Osteoblast (primary cell): Measurements from ENCODE around the gene GLT1D1. TPM values are rescaled to one million over a fixed set of nuclear protein-coding genes. Genes with fewer than 3 reads are reported as not detected.
A peak's percentile ranks its signal among the peaks of the same experiment; 100 is the strongest.

ENCODE experiments used
- DNase-seq: peaks from one replicate; pipeline ENCODE4 v3.0.0; 2011; ENCODE audit warnings: low spot score, mixed read lengths; ENCODE audit not compliant: insufficient read length; ENCODE audit errors: missing footprints
- H2AFZ ChIP-seq: 2 replicates; pipeline ENCODE4 v1.6.0; 2011; ENCODE audit warnings: mild to moderate bottlenecking, low read length
- H3K27ac ChIP-seq: 2 replicates; pipeline ENCODE4 v1.5.1; 2011; ENCODE audit warnings: mild to moderate bottlenecking, low read depth, low read length, moderate library complexity
- H3K27me3 ChIP-seq: 2 replicates; pipeline ENCODE4 v1.6.0; 2012; ENCODE audit warnings: mild to moderate bottlenecking, control low read depth, inconsistent platforms, low read length, moderate library complexity; ENCODE audit not compliant: insufficient read depth
- H3K36me3 ChIP-seq: 2 replicates; pipeline ENCODE4 v1.5.1; 2011; ENCODE audit warnings: mild to moderate bottlenecking, low read length, control low read depth, moderate library complexity; ENCODE audit not compliant: insufficient read depth
- H3K4me1 ChIP-seq: 2 replicates; pipeline ENCODE4 v1.5.1; 2011; ENCODE audit warnings: mild to moderate bottlenecking, low read length, control low read depth, moderate library complexity; ENCODE audit not compliant: insufficient read depth
- H3K4me2 ChIP-seq: 2 replicates; pipeline ENCODE4 v1.6.0; 2011; ENCODE audit warnings: mild to moderate bottlenecking, low read length; ENCODE audit not compliant: insufficient read depth
- H3K4me3 ChIP-seq: fragments of 200-600 bp; sonication (generic); 3 replicates; pipeline ENCODE4 v1.5.1; 2012; ENCODE audit warnings: mild to moderate bottlenecking, low read length, inconsistent platforms; ENCODE audit not compliant: insufficient read depth
- H3K79me2 ChIP-seq: 2 replicates; pipeline ENCODE4 v1.6.0; 2012; ENCODE audit warnings: mild to moderate bottlenecking, low read length, control low read depth, inconsistent platforms; ENCODE audit not compliant: insufficient read depth
- H3K9me3 ChIP-seq: 2 replicates; pipeline ENCODE4 v1.5.1; 2011; ENCODE audit warnings: low read depth, low read length, control low read depth
- H4K20me1 ChIP-seq: 2 replicates; pipeline ENCODE4 v1.6.0; 2012; ENCODE audit warnings: mild to moderate bottlenecking, low read length, control low read depth; ENCODE audit not compliant: insufficient read depth
- total RNA-seq: library from RNA; depleted of rRNA; stranded (reverse); fragments of >200 nt; gene quantifications from 2 replicates; pipeline ENCODE4 v1.2.3, GENCODE V29; 2012
- TF ChIP-seq, protein P1 (sequence below): IDR thresholded peaks from 2 replicates; pipeline ENCODE4 v1.5.1; 2011; ENCODE audit warnings: mild to moderate bottlenecking, low read depth, low read length, moderate library complexity; ENCODE audit errors: extremely low read depth

Gene GLT1D1
- total RNA-seq, 1 donor, result not detected

DNA sequence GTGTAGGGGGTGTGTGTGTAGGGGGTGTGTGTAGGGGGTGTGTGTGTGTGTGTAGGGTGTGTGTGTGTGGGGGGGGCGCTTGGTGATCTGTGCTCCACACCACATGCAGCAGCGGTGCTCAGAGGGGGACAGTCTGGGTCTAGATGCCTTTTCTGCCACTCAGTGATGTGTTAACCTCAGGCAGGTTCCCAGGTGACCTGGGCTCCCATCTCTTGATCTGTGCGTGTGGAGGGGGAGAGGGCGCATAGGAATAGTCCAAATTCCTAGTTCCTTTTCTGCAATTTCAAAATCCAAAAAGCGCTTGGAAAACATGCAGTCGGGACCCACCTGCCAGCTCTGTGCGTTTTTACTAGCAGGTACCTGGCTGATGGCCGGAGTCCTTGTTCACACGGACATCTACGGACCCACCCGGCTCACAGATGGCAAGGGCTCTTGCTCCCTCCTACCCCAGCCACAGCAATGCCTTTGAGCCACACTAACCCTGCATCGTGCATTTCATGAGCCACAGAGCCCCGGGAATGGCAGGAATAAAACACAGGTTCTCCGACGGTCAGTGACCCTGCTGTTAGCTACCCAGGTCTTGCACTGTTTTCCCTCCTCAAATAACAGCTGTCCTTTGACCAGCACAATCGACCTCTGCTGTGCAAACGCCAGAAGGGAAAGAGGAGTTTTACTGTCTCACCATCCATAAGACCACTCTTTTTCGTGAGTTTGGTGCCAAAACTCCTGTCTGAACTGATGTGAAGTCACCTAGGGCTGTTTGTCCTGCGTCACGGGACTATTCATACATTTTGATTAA lies 120.8 kb downstream of the GLT1D1 start:
- TF ChIP-seq, protein P1, sequence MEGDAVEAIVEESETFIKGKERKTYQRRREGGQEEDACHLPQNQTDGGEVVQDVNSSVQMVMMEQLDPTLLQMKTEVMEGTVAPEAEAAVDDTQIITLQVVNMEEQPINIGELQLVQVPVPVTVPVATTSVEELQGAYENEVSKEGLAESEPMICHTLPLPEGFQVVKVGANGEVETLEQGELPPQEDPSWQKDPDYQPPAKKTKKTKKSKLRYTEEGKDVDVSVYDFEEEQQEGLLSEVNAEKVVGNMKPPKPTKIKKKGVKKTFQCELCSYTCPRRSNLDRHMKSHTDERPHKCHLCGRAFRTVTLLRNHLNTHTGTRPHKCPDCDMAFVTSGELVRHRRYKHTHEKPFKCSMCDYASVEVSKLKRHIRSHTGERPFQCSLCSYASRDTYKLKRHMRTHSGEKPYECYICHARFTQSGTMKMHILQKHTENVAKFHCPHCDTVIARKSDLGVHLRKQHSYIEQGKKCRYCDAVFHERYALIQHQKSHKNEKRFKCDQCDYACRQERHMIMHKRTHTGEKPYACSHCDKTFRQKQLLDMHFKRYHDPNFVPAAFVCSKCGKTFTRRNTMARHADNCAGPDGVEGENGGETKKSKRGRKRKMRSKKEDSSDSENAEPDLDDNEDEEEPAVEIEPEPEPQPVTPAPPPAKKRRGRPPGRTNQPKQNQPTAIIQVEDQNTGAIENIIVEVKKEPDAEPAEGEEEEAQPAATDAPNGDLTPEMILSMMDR, result no peak
- H3K4me2 ChIP-seq, result no peak overlapping the region
- no peaks in the 10 kb centered on the region for H3K4me1 ChIP-seq
- H3K4me3 ChIP-seq, result no peak overlapping the region
- H4K20me1 ChIP-seq, result no peaks in the 10 kb centered on the region
- H3K27ac ChIP-seq, result no peak overlapping the region
- no peaks in the 10 kb centered on the region for H3K36me3 ChIP-seq
- H2AFZ ChIP-seq, result no peak overlapping the region
- peak; percentile 68 for DNase-seq
- H3K79me2 ChIP-seq, result no peaks in the 10 kb centered on the region
- H3K27me3 ChIP-seq, result no peaks in the 10 kb centered on the region
- H3K9me3 ChIP-seq, result no peaks in the 10 kb centered on the region

DNA sequence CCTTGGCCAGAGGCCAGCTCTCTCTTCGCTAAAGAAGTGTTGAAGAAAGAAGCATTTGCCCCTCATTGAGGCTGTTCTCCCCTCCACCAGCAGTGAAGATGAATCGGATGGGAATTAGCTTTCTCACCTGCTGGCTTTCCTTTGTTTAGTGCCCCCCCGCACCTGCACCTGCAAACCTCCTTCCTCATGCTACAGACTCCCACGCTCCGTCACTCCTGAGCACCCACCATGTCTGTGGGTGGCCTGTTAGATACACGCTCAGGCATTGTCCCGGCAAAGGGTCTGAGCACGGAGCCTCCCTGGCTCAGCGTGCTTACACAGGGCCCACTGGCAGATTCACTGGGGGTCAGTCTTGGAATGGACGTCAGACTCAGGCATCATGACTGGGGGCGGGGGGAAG lies 121.6 kb downstream of the GLT1D1 start:
- no peaks in the 10 kb centered on the region for H3K79me2 ChIP-seq

DNA sequence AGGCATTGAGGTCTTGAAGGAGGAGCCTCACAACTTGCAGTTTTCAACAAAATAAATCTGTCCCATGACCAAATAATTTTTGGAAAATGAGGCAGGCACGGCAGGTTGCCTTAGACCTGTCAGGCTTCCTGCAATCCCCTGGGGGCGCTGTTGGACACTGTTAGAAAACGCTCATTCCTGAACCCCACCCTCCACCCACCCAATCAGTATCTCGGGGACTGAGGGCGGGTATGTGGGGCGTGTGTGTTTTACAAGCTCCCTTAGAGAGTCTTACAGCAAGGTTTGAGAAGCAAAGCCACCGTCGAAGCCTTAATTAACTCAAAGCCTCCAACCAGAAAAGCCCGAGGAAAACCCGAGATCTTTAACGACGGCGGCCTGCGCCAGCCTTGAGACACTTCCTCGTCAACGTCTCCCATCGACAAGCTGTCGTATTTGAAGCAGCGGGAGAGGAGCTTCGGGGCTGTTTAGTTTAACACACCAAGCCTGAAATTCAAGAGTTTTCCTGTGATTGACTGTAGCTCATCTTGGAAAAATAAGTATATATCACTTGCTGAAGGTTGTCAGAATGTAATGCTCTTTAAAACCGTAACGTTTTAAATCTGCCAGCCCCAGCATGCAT lies 123.0 kb downstream of the GLT1D1 start:
- H2AFZ ChIP-seq, result no peak overlapping the region
- no peak overlapping the region for H3K27ac ChIP-seq
- no peaks in the 10 kb centered on the region for H3K4me1 ChIP-seq
- no peaks in the 10 kb centered on the region for H3K9me3 ChIP-seq
- H3K4me2 ChIP-seq, result no peak overlapping the region
- no peaks in the 10 kb centered on the region for H3K27me3 ChIP-seq
- no peaks in the 10 kb centered on the region for H4K20me1 ChIP-seq
- TF ChIP-seq, protein P1, result no peak
- H3K36me3 ChIP-seq, result no peaks in the 10 kb centered on the region
- no peak for DNase-seq
- H3K79me2 ChIP-seq, result no peaks in the 10 kb centered on the region
- no peak overlapping the region for H3K4me3 ChIP-seq

More for the DNA sequence above, 121.6 kb downstream of the GLT1D1 start:
- H3K4me3 ChIP-seq, result no peak overlapping the region
- no peak overlapping the region for H2AFZ ChIP-seq
- no peak for DNase-seq
- H3K9me3 ChIP-seq, result no peaks in the 10 kb centered on the region
- H3K4me2 ChIP-seq, result no peak overlapping the region
- H3K4me1 ChIP-seq, result no peaks in the 10 kb centered on the region
- H3K27ac ChIP-seq, result no peak overlapping the region
- H3K27me3 ChIP-seq, result no peaks in the 10 kb centered on the region
- no peaks in the 10 kb centered on the region for H3K36me3 ChIP-seq
- no peaks in the 10 kb centered on the region for H4K20me1 ChIP-seq
- TF ChIP-seq, protein P1, result no peak

DNA sequence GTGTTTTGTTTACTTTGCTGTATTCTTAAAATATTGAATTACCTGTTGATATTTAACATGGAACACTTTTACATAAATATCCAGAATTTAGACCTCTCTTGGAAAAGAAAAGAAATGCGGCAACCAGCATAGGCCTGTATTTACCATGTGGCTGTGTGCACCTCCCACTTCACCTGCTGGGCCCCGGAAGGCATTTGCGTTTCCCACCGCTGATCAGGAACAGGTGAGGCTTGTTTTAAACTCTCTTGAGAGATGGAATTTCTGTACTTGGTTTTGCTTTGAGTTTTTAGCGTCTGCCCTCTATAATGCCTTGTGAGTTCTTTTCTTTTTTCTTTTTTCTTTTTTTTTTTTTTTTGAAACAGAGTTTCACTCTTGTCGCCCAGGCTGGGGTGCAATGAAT lies 124.2 kb downstream of the GLT1D1 start:
- TF ChIP-seq, protein P1, result no peak
- H3K4me3 ChIP-seq, result no peak overlapping the region
- no peaks in the 10 kb centered on the region for H3K9me3 ChIP-seq

More for the DNA sequence above, 124.2 kb downstream of the GLT1D1 start:
- H3K4me1 ChIP-seq, result no peaks in the 10 kb centered on the region
- DNase-seq, result no peak
- no peaks in the 10 kb centered on the region for H3K36me3 ChIP-seq
- no peaks in the 10 kb centered on the region for H4K20me1 ChIP-seq
- no peak overlapping the region for H3K27ac ChIP-seq
- H2AFZ ChIP-seq, result no peak overlapping the region
- no peaks in the 10 kb centered on the region for H3K79me2 ChIP-seq
- H3K27me3 ChIP-seq, result no peaks in the 10 kb centered on the region
- H3K4me2 ChIP-seq, result no peak overlapping the region
